Measurements from ENCODE around the gene IGF1R.
"Not testable (repeated sequence)": the region's sequence is repeated elsewhere in the genome, so short reads cannot be mapped to it uniquely, and the experiment has no call there.

The IGF1R gene

GRCh38 chr15:99002226-99002625, 353.9 kb downstream of the IGF1R start:
- Histone ChIP-seq H3K4me1 (ENCODE audit: control insufficient read depth in 2 of 2, insufficient read depth in 2 of 2, low read length in 2 of 2) (no peaks in the 10 kb centered on the region), H3K9ac (ENCODE audit: low read depth in 1 of 2, low read length in 2 of 2) (no peak overlapping the region), H3K27ac (ENCODE audit: low read depth in 2 of 2, low read length in 2 of 2) (no peak overlapping the region), H3K27me3 (ENCODE audit: control insufficient read depth in 2 of 2, insufficient read depth in 2 of 2, low read length in 2 of 2) (no peaks in the 10 kb centered on the region), H3K36me3 (ENCODE audit: control insufficient read depth in 2 of 2, insufficient read depth in 2 of 2, low read length in 2 of 2) (no peaks in the 10 kb centered on the region), H3K9me3 (ENCODE audit: control insufficient read depth in 2 of 2, low read length in 2 of 2) (no peaks in the 10 kb centered on the region), H3K4me3 (ENCODE audit: low read length in 2 of 2) (no peak overlapping the region)

GRCh38 chr15:99003317-99003716, 355.0 kb downstream of the IGF1R start:
- not testable (repeated sequence) for H3K36me3 ChIP-seq (ENCODE audit: control insufficient read depth in 2 of 2, insufficient read depth in 2 of 2, low read length in 2 of 2); H3K4me3 ChIP-seq (ENCODE audit: low read length in 2 of 2); H3K4me1 ChIP-seq (ENCODE audit: control insufficient read depth in 2 of 2, insufficient read depth in 2 of 2, low read length in 2 of 2); H3K27me3 ChIP-seq (ENCODE audit: control insufficient read depth in 2 of 2, insufficient read depth in 2 of 2, low read length in 2 of 2); H3K9me3 ChIP-seq (ENCODE audit: control insufficient read depth in 2 of 2, low read length in 2 of 2); H3K9ac ChIP-seq (ENCODE audit: low read depth in 1 of 2, low read length in 2 of 2); H3K27ac ChIP-seq (ENCODE audit: low read depth in 2 of 2, low read length in 2 of 2)

GRCh38 chr15:99004998-99005974, 356.9 kb downstream of the IGF1R start:
- H3K27ac ChIP-seq (ENCODE audit: low read depth in 2 of 2, low read length in 2 of 2); H3K4me3 ChIP-seq (ENCODE audit: low read length in 2 of 2); H3K9me3 ChIP-seq (ENCODE audit: control insufficient read depth in 2 of 2, low read length in 2 of 2); H3K4me1 ChIP-seq (ENCODE audit: control insufficient read depth in 2 of 2, insufficient read depth in 2 of 2, low read length in 2 of 2); H3K9ac ChIP-seq (ENCODE audit: low read depth in 1 of 2, low read length in 2 of 2); H3K27me3 ChIP-seq (ENCODE audit: control insufficient read depth in 2 of 2, insufficient read depth in 2 of 2, low read length in 2 of 2); H3K36me3 ChIP-seq (ENCODE audit: control insufficient read depth in 2 of 2, insufficient read depth in 2 of 2, low read length in 2 of 2): not testable (repeated sequence)

- H3K9me3 ChIP-seq (ENCODE audit: control insufficient read depth in 2 of 2, low read length in 2 of 2): no peaks in the 10 kb centered on the region
- no peak overlapping the region for H3K27ac ChIP-seq (ENCODE audit: low read depth in 2 of 2, low read length in 2 of 2)
- no peak overlapping the region for H3K9ac ChIP-seq (ENCODE audit: low read depth in 1 of 2, low read length in 2 of 2)
- no peaks in the 10 kb centered on the region for H3K36me3 ChIP-seq (ENCODE audit: control insufficient read depth in 2 of 2, insufficient read depth in 2 of 2, low read length in 2 of 2)
- H3K27me3 ChIP-seq (ENCODE audit: control insufficient read depth in 2 of 2, insufficient read depth in 2 of 2, low read length in 2 of 2): no peaks in the 10 kb centered on the region
- H3K4me1 ChIP-seq (ENCODE audit: control insufficient read depth in 2 of 2, insufficient read depth in 2 of 2, low read length in 2 of 2): no peaks in the 10 kb centered on the region
- no peak overlapping the region for H3K4me3 ChIP-seq (ENCODE audit: low read length in 2 of 2)
Measured at GRCh38 chr15:99006146-99006545, 357.8 kb downstream of the IGF1R start.

GRCh38 chr15:99006904-99007495, 358.7 kb downstream of the IGF1R start:
- H3K9me3 ChIP-seq (ENCODE audit: control insufficient read depth in 2 of 2, low read length in 2 of 2): no peaks in the 10 kb centered on the region
- no peak overlapping the region for H3K9ac ChIP-seq (ENCODE audit: low read depth in 1 of 2, low read length in 2 of 2)
- H3K4me3 ChIP-seq (ENCODE audit: low read length in 2 of 2): no peak overlapping the region
- H3K27me3 ChIP-seq (ENCODE audit: control insufficient read depth in 2 of 2, insufficient read depth in 2 of 2, low read length in 2 of 2): no peaks in the 10 kb centered on the region
- no peaks in the 10 kb centered on the region for H3K36me3 ChIP-seq (ENCODE audit: control insufficient read depth in 2 of 2, insufficient read depth in 2 of 2, low read length in 2 of 2)
- no peaks in the 10 kb centered on the region for H3K4me1 ChIP-seq (ENCODE audit: control insufficient read depth in 2 of 2, insufficient read depth in 2 of 2, low read length in 2 of 2)
- H3K27ac ChIP-seq (ENCODE audit: low read depth in 2 of 2, low read length in 2 of 2): no peak overlapping the region

DNA sequence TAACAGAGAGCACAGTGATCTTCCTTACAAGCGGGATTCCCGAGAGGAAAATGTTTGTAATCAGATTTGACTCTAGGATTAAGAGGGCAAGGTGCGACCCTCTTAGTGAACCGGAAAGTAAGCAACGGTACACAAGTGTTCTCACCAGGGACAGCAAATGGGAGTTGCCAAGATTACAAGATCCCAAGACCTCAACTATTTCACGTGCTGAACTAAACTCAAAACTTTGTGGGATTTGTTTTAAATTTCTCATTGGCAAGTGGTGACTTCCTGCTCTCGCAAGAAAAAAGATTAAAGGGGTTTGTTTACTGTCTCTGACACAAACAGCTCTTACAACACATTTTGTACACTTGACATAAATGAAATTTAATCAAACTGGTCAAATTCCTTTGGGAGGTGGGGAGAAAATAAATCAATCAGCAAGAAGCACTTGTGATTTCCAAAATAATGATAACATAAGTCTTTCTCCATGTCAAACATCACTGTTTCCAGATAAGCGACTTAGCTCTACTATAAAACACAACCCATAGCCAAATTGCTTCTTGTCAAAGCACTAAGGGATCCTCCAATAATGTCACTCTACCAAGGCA, 361.5 kb downstream of the IGF1R start:
- Histone ChIP-seq H3K36me3 (ENCODE audit: control insufficient read depth in 2 of 2, insufficient read depth in 2 of 2, low read length in 2 of 2) (no peaks in the 10 kb centered on the region), H3K9ac (ENCODE audit: low read depth in 1 of 2, low read length in 2 of 2) (no peak overlapping the region), H3K4me3 (ENCODE audit: low read length in 2 of 2) (no peak overlapping the region), H3K9me3 (ENCODE audit: control insufficient read depth in 2 of 2, low read length in 2 of 2) (no peaks in the 10 kb centered on the region), H3K4me1 (ENCODE audit: control insufficient read depth in 2 of 2, insufficient read depth in 2 of 2, low read length in 2 of 2) (no peaks in the 10 kb centered on the region), H3K27me3 (ENCODE audit: control insufficient read depth in 2 of 2, insufficient read depth in 2 of 2, low read length in 2 of 2) (no peaks in the 10 kb centered on the region), H3K27ac (ENCODE audit: low read depth in 2 of 2, low read length in 2 of 2) (no peak overlapping the region)

DNA sequence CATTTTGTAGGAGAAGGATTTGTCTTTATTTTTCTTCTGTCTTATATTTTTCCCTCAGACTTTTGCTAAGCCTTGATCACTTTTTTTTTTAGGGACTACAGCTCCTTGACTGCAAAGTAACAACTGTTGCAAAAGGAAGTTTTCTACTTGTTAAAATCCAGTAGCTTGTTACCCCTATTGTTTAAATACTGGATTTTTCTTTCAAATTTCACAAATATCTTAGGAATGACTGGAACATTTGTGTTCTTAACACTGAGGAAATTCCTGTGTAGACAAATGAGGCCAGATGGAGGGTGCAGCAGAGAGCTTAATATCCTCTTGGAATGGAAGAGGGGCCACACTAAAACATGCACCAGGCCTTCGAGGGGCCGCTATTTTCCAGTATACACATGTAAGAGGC, 362.4 kb downstream of the IGF1R start:
- H3K9me3 ChIP-seq (ENCODE audit: control insufficient read depth in 2 of 2, low read length in 2 of 2): no peaks in the 10 kb centered on the region
- peaks cover 3% of the 10 kb centered on the region in 2 donors for H3K27me3 ChIP-seq (ENCODE audit: control insufficient read depth in 2 of 2, insufficient read depth in 2 of 2, low read length in 2 of 2)
- no peaks in the 10 kb centered on the region for H3K36me3 ChIP-seq (ENCODE audit: control insufficient read depth in 2 of 2, insufficient read depth in 2 of 2, low read length in 2 of 2)
- peaks cover 0 to 7% of the 10 kb centered on the region in 2 donors for H3K4me1 ChIP-seq (ENCODE audit: control insufficient read depth in 2 of 2, insufficient read depth in 2 of 2, low read length in 2 of 2)
- no peak overlapping the region for H3K9ac ChIP-seq (ENCODE audit: low read depth in 1 of 2, low read length in 2 of 2)
- no peak overlapping the region for H3K27ac ChIP-seq (ENCODE audit: low read depth in 2 of 2, low read length in 2 of 2)
- no peak overlapping the region for H3K4me3 ChIP-seq (ENCODE audit: low read length in 2 of 2)

Data from mucosa of rectum (tissue), 2 donors.